ENCODE results near the gene ACTMAP.
A peak's percentile ranks its signal among the peaks of the same experiment; 100 is the strongest.

The ACTMAP gene

GRCh38 chr19:40717880-40718773, 32.1 kb downstream of the ACTMAP start:
- DNase-seq, result no peak

GRCh38 chr19:40717325-40717879, 32.9 kb downstream of the ACTMAP start:
- no peak for DNase-seq

- DNase-seq, result peak; percentile 72
These were observed 33.6 kb downstream of the ACTMAP start, which contains the start of the genes COQ8B and ITPKC for GRCh38 chr19:40716482-40717324. TSS of gene COQ8B (minus strand) at chr19:40716886. CDS start at chr19:40714632, 2,254 bp downstream. TSS of gene ITPKC (plus strand) at chr19:40717112. CDS start at chr19:40717136, 24 bp downstream.

- no peak for DNase-seq
These were observed 34.2 kb downstream of the ACTMAP start for GRCh38 chr19:40716031-40716481.

GRCh38 chr19:40714441-40715299, 35.6 kb downstream of the ACTMAP start:
- peak; percentile 88 for DNase-seq

GRCh38 chr19:40713939-40714338, 36.3 kb downstream of the ACTMAP start:
- DNase-seq, result no peak

GRCh38 chr19:40709817-40710216, 40.5 kb downstream of the ACTMAP start:
- DNase-seq, result no peak

- DNase-seq, result no peak
These were observed 42.7 kb downstream of the ACTMAP start for GRCh38 chr19:40707615-40708014.

- DNase-seq, result no peak
These were observed 44.2 kb downstream of the ACTMAP start for GRCh38 chr19:40705950-40706619.

- no peak for DNase-seq
These were observed 45.0 kb downstream of the ACTMAP start for GRCh38 chr19:40705362-40705651.

- no peak for DNase-seq
These were observed 45.6 kb downstream of the ACTMAP start for GRCh38 chr19:40704491-40705361.

- DNase-seq, result no peak
These were observed 47.1 kb downstream of the ACTMAP start for GRCh38 chr19:40703029-40703755.

GRCh38 chr19:40702337-40703012, 47.8 kb downstream of the ACTMAP start:
- no peak for DNase-seq

GRCh38 chr19:40701758-40702157, 48.5 kb downstream of the ACTMAP start:
- no peak for DNase-seq

- no peak for DNase-seq
These were observed 50.2 kb downstream of the ACTMAP start for GRCh38 chr19:40700083-40700482.

GRCh38 chr19:40697007-40697406, 53.3 kb downstream of the ACTMAP start:
- no peak for DNase-seq

GRCh38 chr19:40695881-40696280, 54.4 kb downstream of the ACTMAP start:
- no peak for DNase-seq

- DNase-seq, result no peak
These were observed 56.4 kb downstream of the ACTMAP start for GRCh38 chr19:40693896-40694295.

- DNase-seq, result no peak
These were observed 57.0 kb downstream of the ACTMAP start for GRCh38 chr19:40693150-40693788.

Data from NCI-H524 treated with DMSO at 0.1 percent for 48 hours (cell line).